ENCODE results near the gene ADAMTS20. TPM values are rescaled to one million over a fixed set of nuclear protein-coding genes. Genes with fewer than 3 reads are reported as not detected.

The ADAMTS20 gene
- total RNA-seq, 1 experiment from 2014 or later: not detected

GRCh38 chr12:43316520-43316919 lies 235.5 kb downstream of the ADAMTS20 start:
- no peak for DNase-seq (ENCODE audit: low read depth)

- no peak for DNase-seq (ENCODE audit: low read depth)
These were observed 236.0 kb downstream of the ADAMTS20 start for GRCh38 chr12:43315961-43316360.

GRCh38 chr12:43312991-43313505 lies 239.0 kb downstream of the ADAMTS20 start:
- no peak for DNase-seq (ENCODE audit: low read depth)

- DNase-seq (ENCODE audit: low read depth): no peak
These were observed 241.4 kb downstream of the ADAMTS20 start for GRCh38 chr12:43310596-43310995.

GRCh38 chr12:43309959-43310358 lies 242.0 kb downstream of the ADAMTS20 start:
- peak; percentile 17 for DNase-seq (ENCODE audit: low read depth)

- no peak for DNase-seq (ENCODE audit: low read depth)
These were observed 243.2 kb downstream of the ADAMTS20 start for GRCh38 chr12:43308776-43309175.

- DNase-seq (ENCODE audit: low read depth): no peak
These were observed 244.9 kb downstream of the ADAMTS20 start for GRCh38 chr12:43307126-43307525.

- peak; percentile 74 for DNase-seq (ENCODE audit: low read depth)
These were observed 245.9 kb downstream of the ADAMTS20 start for GRCh38 chr12:43306066-43306465.

- no peak for DNase-seq (ENCODE audit: low read depth)
These were observed 246.9 kb downstream of the ADAMTS20 start for GRCh38 chr12:43305065-43305464.

Other genes starting within 250 kb of the ADAMTS20 start
- gene PUS7L, start 206.6 kb upstream of the ADAMTS20 start, total RNA-seq (2014; rRNA removed; shearing (Covaris generic)): 11.6 and 14.1 TPM in 2 replicates
- gene IRAK4, start 206.7 kb upstream of the ADAMTS20 start, total RNA-seq (2014; rRNA removed; shearing (Covaris generic)): 10.8 and 13.7 TPM in 2 replicates